GM23338 (cell line): ENCODE measurements around the gene DEXI. TPM values are rescaled to one million over a fixed set of nuclear protein-coding genes. Genes with fewer than 3 reads are reported as not detected.

Source experiments
- ATAC-seq: fragments of 200-7000 bp; cut with Tn5 transposase; 3 replicates; pipeline ENCODE4 v1.9.1; 2020
- DNase-seq: peaks from one replicate; pipeline ENCODE4 v3.0.0-alpha.2; 2015; ENCODE audit warnings: low spot score
- H2AFZ ChIP-seq: fragments of 200-600 bp; sonication (generic); 2 replicates; pipeline ENCODE4 v1.8.0; 2016; ENCODE audit warnings: antibody characterized with exemption, mild to moderate bottlenecking, moderate library complexity
- H3F3A ChIP-seq: fragments of 200-600 bp; sonication (generic); replicated peaks from 2 replicates; pipeline ENCODE4 v1.8.0; 2017; ENCODE audit warnings: antibody characterized with exemption, mixed run types, low read depth
- H3K27ac ChIP-seq: fragments of 200-600 bp; sonication (generic); 2 replicates; pipeline ENCODE4 v1.6.1; 2016; ENCODE audit warnings: low read depth
- H3K27me3 ChIP-seq: fragments of 200-600 bp; sonication (generic); 2 replicates; pipeline ENCODE4 v1.8.0; 2016; ENCODE audit warnings: mild to moderate bottlenecking, mixed run types, moderate library complexity; ENCODE audit not compliant: insufficient read depth
- H3K36me3 ChIP-seq: fragments of 200-600 bp; sonication (generic); 2 replicates; pipeline ENCODE4 v1.8.0; 2016; ENCODE audit warnings: mild to moderate bottlenecking; ENCODE audit not compliant: insufficient read depth
- H3K4me1 ChIP-seq: fragments of 200-600 bp; sonication (generic); 2 replicates; pipeline ENCODE4 v1.8.0; 2016; ENCODE audit warnings: mild to moderate bottlenecking, moderate library complexity; ENCODE audit not compliant: insufficient read depth
- H3K4me2 ChIP-seq: fragments of 200-600 bp; sonication (generic); 2 replicates; pipeline ENCODE4 v1.7.1; 2017; ENCODE audit warnings: mixed run types
- H3K4me3 ChIP-seq: fragments of 200-600 bp; sonication (generic); 2 replicates; pipeline ENCODE4 v1.6.1; 2016; ENCODE audit warnings: mixed run types
- H3K79me2 ChIP-seq: fragments of 200-600 bp; sonication (generic); replicated peaks from 2 replicates; pipeline ENCODE4 v1.8.0; 2017; ENCODE audit warnings: mild to moderate bottlenecking; ENCODE audit not compliant: insufficient read depth
- H3K9me2 ChIP-seq: fragments of 200-600 bp; sonication (generic); 2 replicates; pipeline ENCODE4 v1.8.0; 2017; ENCODE audit not compliant: insufficient read depth
- H4K20me1 ChIP-seq: fragments of 200-600 bp; sonication (generic); replicated peaks from 2 replicates; pipeline ENCODE4 v1.8.0; 2017; ENCODE audit warnings: mild to moderate bottlenecking; ENCODE audit not compliant: insufficient read depth
- H3K27ac Mint-ChIP-seq: 2 replicates; pipeline ENCODE4 v1.8.0; 2020; ENCODE audit warnings: inconsistent platforms, mild to moderate bottlenecking, moderate library complexity, mixed read lengths
- H3K27me3 Mint-ChIP-seq: 3 replicates; pipeline ENCODE4 v1.8.0; 2022; ENCODE audit warnings: low read depth, mild to moderate bottlenecking, moderate library complexity, mixed read lengths, inconsistent platforms; ENCODE audit not compliant: insufficient read depth, poor library complexity
- H3K36me3 Mint-ChIP-seq: 3 replicates; pipeline ENCODE4 v1.8.0; 2021; ENCODE audit warnings: low read depth, mild to moderate bottlenecking, inconsistent platforms, moderate library complexity, mixed read lengths
- H3K4me1 Mint-ChIP-seq: 3 replicates; pipeline ENCODE4 v1.8.0; 2020; ENCODE audit warnings: mild to moderate bottlenecking, inconsistent platforms, mixed read lengths
- H3K4me3 Mint-ChIP-seq: 3 replicates; pipeline ENCODE4 v1.8.0; 2021; ENCODE audit warnings: moderate library complexity, mild to moderate bottlenecking, inconsistent platforms, mixed read lengths
- H3K9me3 Mint-ChIP-seq: 3 replicates; pipeline ENCODE4 v1.8.0; 2020; ENCODE audit warnings: moderate library complexity, mild to moderate bottlenecking, inconsistent platforms, mixed read lengths
- CREB1 ChIP-seq: fragments of 250-450 bp; sonication (Bioruptor Pico); IDR thresholded peaks from 2 replicates; pipeline ENCODE4 v1.5.0; 2020; ENCODE audit warnings: low read depth, mild to moderate bottlenecking, moderate library complexity
- CTCF ChIP-seq, 2 experiments: fragments of 200-600 bp in 1 of 2; sonication (generic) in 1 of 2; conservative IDR thresholded peaks; 2 replicates each; pipeline versions ENCODE4 v1.5.1 to v1.6.1; 2016 to 2017; ENCODE audit warnings: antibody characterized with exemption in 2 of 2, low read depth in 2 of 2, mild to moderate bottlenecking in 2 of 2, moderate library complexity in 1 of 2
- ETS1 ChIP-seq: IDR thresholded peaks from 2 replicates; pipeline ENCODE4 v1.6.1; 2016; ENCODE audit warnings: antibody characterized with exemption
- POLR2AphosphoS5 ChIP-seq: IDR thresholded peaks from 2 replicates; pipeline ENCODE4 v1.6.1; 2016; ENCODE audit warnings: antibody characterized with exemption, low read depth
- REST ChIP-seq: IDR thresholded peaks from one replicate; pipeline ENCODE4 v1.6.1; 2018; ENCODE audit warnings: antibody characterized with exemption; ENCODE audit not compliant: unreplicated experiment
- STAT1 ChIP-seq: IDR thresholded peaks from one replicate; pipeline ENCODE4 v1.6.1; 2016; ENCODE audit warnings: antibody characterized with exemption; ENCODE audit not compliant: unreplicated experiment
- ZNF331 ChIP-seq: fragments of 250-450 bp; sonication (Bioruptor Pico); IDR thresholded peaks from 2 replicates; pipeline ENCODE4 v1.5.0; 2020; ENCODE audit warnings: low read depth, mild to moderate bottlenecking, moderate library complexity
- ZNF462 ChIP-seq: fragments of 250-450 bp; sonication (Bioruptor Pico); IDR thresholded peaks from 2 replicates; pipeline ENCODE4 v1.5.0; 2020; ENCODE audit warnings: mild to moderate bottlenecking, moderate library complexity
- polyA plus RNA-seq: library from polyadenylated mRNA; unstranded; fragments of >200 nt; fragmentation: Nextera tagmentation; extraction: Ambion mirVana; gene quantifications from 2 replicates; pipeline ENCODE4 v1.2.1, GENCODE V29; 2016
- total RNA-seq: library from RNA; depleted of rRNA; stranded (reverse); fragments of >200 nt; shearing (Covaris generic); gene quantifications from 2 replicates; pipeline ENCODE4 v1.2.3, GENCODE V29; 2014

DEXI gene
- total and polyA plus RNA-seq, 2 experiments from 2014 or later: 26.5 to 58.2 TPM

GRCh38 chr16:10927497-10928112, 14.7 kb downstream of the DEXI start (continued):
- no peak for TF ChIP-seq REST
- no peak for TF ChIP-seq ZNF331

- no peaks in the 10 kb centered on the region for H3K9me3 Mint-ChIP-seq
- peaks cover 13% of the 10 kb centered on the region for H3K36me3 Mint-ChIP-seq
- Histone ChIP-seq H3K9me2 (no peaks in the 10 kb centered on the region), H3F3A (no peaks in the 10 kb centered on the region), H3K27me3 (no peaks in the 10 kb centered on the region), H3K36me3 (no peaks in the 10 kb centered on the region; the same call in 1 of the 2 replicates), H3K4me2 (no peak overlapping the region), H3K4me3 (no peak overlapping the region), H4K20me1 (no peaks in the 10 kb centered on the region; the same call in 1 of the 2 replicates), H3K79me2 (no peaks in the 10 kb centered on the region), H2AFZ (no peak overlapping the region), H3K27ac (no peak overlapping the region), H3K4me1 (no peaks in the 10 kb centered on the region)
- DNase-seq: no peak
- H3K27ac Mint-ChIP-seq: no peak overlapping the region
- H3K4me3 Mint-ChIP-seq: no peak overlapping the region
- no peak for ATAC-seq
- H3K27me3 Mint-ChIP-seq: peaks cover 11% of the 10 kb centered on the region
- H3K4me1 Mint-ChIP-seq: no peaks in the 10 kb centered on the region
- TF ChIP-seq ZNF462 (CRISPR knock-in tag): no peak
- TF ChIP-seq CTCF (conservative IDR thresholded peaks at IDR 0.05; ENCODE audit: low read depth in 2 of 2): no peak
- no peak for TF ChIP-seq POLR2AphosphoS5
- no peak for TF ChIP-seq CREB1 (CRISPR knock-in tag)
- no peak for TF ChIP-seq ETS1
- no peak for TF ChIP-seq REST
- no peak for TF ChIP-seq STAT1
Measured at GRCh38 chr16:10926867-10927266, 15.4 kb downstream of the DEXI start.
